Measurements from ENCODE around the gene COL13A1.

The COL13A1 gene

GRCh38 chr10:69896606-69897231 lies 95.0 kb downstream of the COL13A1 start:
- Histone ChIP-seq H3K36me3 (ENCODE audit: low read depth) (no peaks in the 10 kb centered on the region), H3K27ac (ENCODE audit: poor library complexity, severe bottlenecking) (no peak overlapping the region), H3K4me1 (ENCODE audit: insufficient read depth, poor library complexity, severe bottlenecking) (no peaks in the 10 kb centered on the region), H3K9me3 (ENCODE audit: severe bottlenecking) (no peaks in the 10 kb centered on the region), H3K27me3 (ENCODE audit: insufficient read depth, poor library complexity, severe bottlenecking) (no peaks in the 10 kb centered on the region), H3K4me3 (ENCODE audit: severe bottlenecking) (no peak overlapping the region)
- no peak for TF ChIP-seq CTCF (IDR thresholded peaks at IDR 0.05; ENCODE audit: poor library complexity, severe bottlenecking)
- no peak for DNase-seq (ENCODE audit: low spot score)
- ATAC-seq (ENCODE audit: low read depth), result no peak

- no peak for DNase-seq (ENCODE audit: low spot score)
- no peaks in the 10 kb centered on the region for H3K4me1 ChIP-seq (ENCODE audit: insufficient read depth, poor library complexity, severe bottlenecking)
- no peak overlapping the region for H3K4me3 ChIP-seq (ENCODE audit: severe bottlenecking)
- no peaks in the 10 kb centered on the region for H3K9me3 ChIP-seq (ENCODE audit: severe bottlenecking)
- no peak for ATAC-seq (ENCODE audit: low read depth)
- H3K36me3 ChIP-seq (ENCODE audit: low read depth), result no peaks in the 10 kb centered on the region
- H3K27me3 ChIP-seq (ENCODE audit: insufficient read depth, poor library complexity, severe bottlenecking), result no peaks in the 10 kb centered on the region
- no peak for TF ChIP-seq CTCF (IDR thresholded peaks at IDR 0.05; ENCODE audit: poor library complexity, severe bottlenecking)
- H3K27ac ChIP-seq (ENCODE audit: poor library complexity, severe bottlenecking), result no peak overlapping the region
Measured at GRCh38 chr10:69897432-69897831, 95.7 kb downstream of the COL13A1 start.

- DNase-seq (ENCODE audit: low spot score), result no peak
- H3K4me3 ChIP-seq (ENCODE audit: severe bottlenecking), result no peak overlapping the region
Measured at GRCh38 chr10:69897999-69898398, 96.3 kb downstream of the COL13A1 start.

GRCh38 chr10:69898524-69898923 lies 96.8 kb downstream of the COL13A1 start:
- H3K4me1 ChIP-seq (ENCODE audit: insufficient read depth, poor library complexity, severe bottlenecking), result no peaks in the 10 kb centered on the region
- H3K27me3 ChIP-seq (ENCODE audit: insufficient read depth, poor library complexity, severe bottlenecking), result no peaks in the 10 kb centered on the region
- ATAC-seq (ENCODE audit: low read depth), result no peak
- H3K27ac ChIP-seq (ENCODE audit: poor library complexity, severe bottlenecking), result no peak overlapping the region
- H3K4me3 ChIP-seq (ENCODE audit: severe bottlenecking), result no peak overlapping the region
- H3K9me3 ChIP-seq (ENCODE audit: severe bottlenecking), result no peaks in the 10 kb centered on the region
- TF ChIP-seq CTCF (IDR thresholded peaks at IDR 0.05; ENCODE audit: poor library complexity, severe bottlenecking), result no peak
- H3K36me3 ChIP-seq (ENCODE audit: low read depth), result no peaks in the 10 kb centered on the region
- DNase-seq (ENCODE audit: low spot score), result no peak

More at GRCh38 chr10:69897999-69898398, 96.3 kb downstream of the COL13A1 start:
- TF ChIP-seq CTCF (IDR thresholded peaks at IDR 0.05; ENCODE audit: poor library complexity, severe bottlenecking), result no peak
- Histone ChIP-seq H3K27ac (ENCODE audit: poor library complexity, severe bottlenecking) (no peak overlapping the region), H3K9me3 (ENCODE audit: severe bottlenecking) (no peaks in the 10 kb centered on the region), H3K27me3 (ENCODE audit: insufficient read depth, poor library complexity, severe bottlenecking) (no peaks in the 10 kb centered on the region), H3K36me3 (ENCODE audit: low read depth) (no peaks in the 10 kb centered on the region), H3K4me1 (ENCODE audit: insufficient read depth, poor library complexity, severe bottlenecking) (no peaks in the 10 kb centered on the region)
- no peak for ATAC-seq (ENCODE audit: low read depth)

- no peak overlapping the region for H3K27ac ChIP-seq (ENCODE audit: poor library complexity, severe bottlenecking)
- no peak for TF ChIP-seq CTCF (IDR thresholded peaks at IDR 0.05; ENCODE audit: poor library complexity, severe bottlenecking)
- no peaks in the 10 kb centered on the region for H3K9me3 ChIP-seq (ENCODE audit: severe bottlenecking)
- no peaks in the 10 kb centered on the region for H3K36me3 ChIP-seq (ENCODE audit: low read depth)
- H3K4me3 ChIP-seq (ENCODE audit: severe bottlenecking), result no peak overlapping the region
- H3K27me3 ChIP-seq (ENCODE audit: insufficient read depth, poor library complexity, severe bottlenecking), result no peaks in the 10 kb centered on the region
- H3K4me1 ChIP-seq (ENCODE audit: insufficient read depth, poor library complexity, severe bottlenecking), result no peaks in the 10 kb centered on the region
- ATAC-seq (ENCODE audit: low read depth) (no peak), DNase-seq (ENCODE audit: low spot score) (no peak)
Measured at GRCh38 chr10:69898941-69899340, 97.2 kb downstream of the COL13A1 start.
